Vagina (tissue), 2 donors: ENCODE data around the gene L3MBTL1.

Experiments
- POLR2A ChIP-seq, 2 donors: fragments of 450-650 bp; IDR thresholded peaks; one replicate each; pipeline ENCODE4 v1.6.1; 2017; ENCODE audit warnings: antibody characterized with exemption in 2 of 2, mild to moderate bottlenecking in 2 of 2, moderate library complexity in 2 of 2
- POLR2AphosphoS5 ChIP-seq, 2 donors: sonication (generic); formaldehyde crosslinking; IDR thresholded peaks; one replicate each; pipeline ENCODE4 v1.9.0; 2017; ENCODE audit warnings: antibody characterized with exemption in 2 of 2, mild to moderate bottlenecking in 2 of 2, low read depth in 1 of 2; ENCODE audit not compliant: insufficient read depth in 1 of 2
- TF ChIP-seq, protein P1 (sequence below), 3 experiments: fragments of 450-650 bp in 2 of 3; fragments of 200-600 bp in 1 of 3; sonication (generic) in 1 of 3; IDR thresholded peaks; one replicate each; pipeline ENCODE4 v1.5.1; 2017 to 2019; ENCODE audit warnings: antibody characterized with exemption in 3 of 3, mild to moderate bottlenecking in 2 of 3, moderate library complexity in 2 of 3

DNA sequence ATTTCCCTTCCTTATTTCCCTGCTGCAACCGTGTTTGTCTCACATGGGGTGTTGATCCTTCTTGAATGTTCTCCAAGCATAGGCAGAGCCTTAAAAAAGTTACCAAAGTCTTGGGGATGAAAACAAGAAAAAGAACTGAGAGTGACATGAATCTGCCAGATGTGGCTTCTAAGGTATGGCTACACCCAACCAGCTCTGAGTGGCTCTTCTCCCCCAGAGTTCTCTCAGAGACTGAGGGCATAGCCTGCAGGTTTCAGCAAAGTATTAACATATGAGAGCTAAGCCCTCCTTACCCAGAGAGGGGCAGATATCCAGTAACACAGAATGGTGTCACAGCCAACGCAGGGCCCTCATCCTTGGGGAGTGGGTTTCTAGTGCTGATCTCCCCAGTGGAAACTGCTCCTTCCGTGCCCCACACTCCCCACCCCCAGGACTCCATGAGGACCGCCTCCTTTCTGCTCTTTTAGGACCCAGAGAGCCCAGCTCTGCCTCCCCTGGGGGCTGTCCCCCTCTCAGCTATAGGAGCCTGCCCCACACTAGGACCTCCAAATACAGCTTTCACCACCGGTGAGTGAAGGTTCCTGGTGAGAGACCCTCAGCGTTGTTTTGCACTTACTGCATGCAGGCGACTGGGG lies 28.0 kb downstream of the L3MBTL1 start:
- TF ChIP-seq POLR2A (IDR thresholded peaks at IDR 0.05), result no peak
- TF ChIP-seq, protein P1, sequence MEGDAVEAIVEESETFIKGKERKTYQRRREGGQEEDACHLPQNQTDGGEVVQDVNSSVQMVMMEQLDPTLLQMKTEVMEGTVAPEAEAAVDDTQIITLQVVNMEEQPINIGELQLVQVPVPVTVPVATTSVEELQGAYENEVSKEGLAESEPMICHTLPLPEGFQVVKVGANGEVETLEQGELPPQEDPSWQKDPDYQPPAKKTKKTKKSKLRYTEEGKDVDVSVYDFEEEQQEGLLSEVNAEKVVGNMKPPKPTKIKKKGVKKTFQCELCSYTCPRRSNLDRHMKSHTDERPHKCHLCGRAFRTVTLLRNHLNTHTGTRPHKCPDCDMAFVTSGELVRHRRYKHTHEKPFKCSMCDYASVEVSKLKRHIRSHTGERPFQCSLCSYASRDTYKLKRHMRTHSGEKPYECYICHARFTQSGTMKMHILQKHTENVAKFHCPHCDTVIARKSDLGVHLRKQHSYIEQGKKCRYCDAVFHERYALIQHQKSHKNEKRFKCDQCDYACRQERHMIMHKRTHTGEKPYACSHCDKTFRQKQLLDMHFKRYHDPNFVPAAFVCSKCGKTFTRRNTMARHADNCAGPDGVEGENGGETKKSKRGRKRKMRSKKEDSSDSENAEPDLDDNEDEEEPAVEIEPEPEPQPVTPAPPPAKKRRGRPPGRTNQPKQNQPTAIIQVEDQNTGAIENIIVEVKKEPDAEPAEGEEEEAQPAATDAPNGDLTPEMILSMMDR (IDR thresholded peaks at IDR 0.05), result no peak
- TF ChIP-seq POLR2AphosphoS5 (IDR thresholded peaks at IDR 0.05; ENCODE audit: insufficient read depth in 1 of 2, low read depth in 1 of 2), result no peak
